Suprapubic skin (tissue), 4 donors: ENCODE results near the gene SRGAP1. TPM values are rescaled to one million over a fixed set of nuclear protein-coding genes. Genes with fewer than 3 reads are reported as not detected.

ENCODE experiments used
- DNase-seq, 2 donors: peaks; one replicate each; pipeline ENCODE4 v3.0.0-alpha.2; 2019; ENCODE audit warnings: low spot score in 2 of 2
- H3K27ac ChIP-seq: fragments of 200-600 bp; sonication (generic); one replicate; pipeline ENCODE4 v1.5.1; 2019
- H3K27me3 ChIP-seq: fragments of 200-600 bp; sonication (generic); one replicate; pipeline ENCODE4 v1.5.1; 2019
- H3K36me3 ChIP-seq: fragments of 200-600 bp; sonication (generic); one replicate; pipeline ENCODE4 v1.5.1; 2019
- H3K4me1 ChIP-seq: fragments of 200-600 bp; sonication (generic); one replicate; pipeline ENCODE4 v1.5.1; 2019
- H3K4me3 ChIP-seq: fragments of 200-600 bp; sonication (generic); one replicate; pipeline ENCODE4 v1.5.1; 2019; ENCODE audit warnings: mild to moderate bottlenecking
- H3K9me3 ChIP-seq: fragments of 200-600 bp; sonication (generic); one replicate; pipeline ENCODE4 v1.5.1; 2019
- EP300 ChIP-seq: sonication (generic); formaldehyde crosslinking; IDR thresholded peaks from one replicate; pipeline ENCODE4 v1.6.1; 2017; ENCODE audit warnings: antibody characterized with exemption
- POLR2A ChIP-seq, 2 donors: fragments of 450-650 bp; IDR thresholded peaks; one replicate each; pipeline ENCODE4 v1.6.1; 2017; ENCODE audit warnings: antibody characterized with exemption in 2 of 2, mild to moderate bottlenecking in 2 of 2, moderate library complexity in 2 of 2
- POLR2AphosphoS5 ChIP-seq, 3 donors: sonication (generic); formaldehyde crosslinking; IDR thresholded peaks; one replicate each; pipeline ENCODE4 v1.6.1; 2017; ENCODE audit warnings: antibody characterized with exemption in 3 of 3
- WGBS: methylation state at CpG from one replicate; pipeline ENCODE4 v1.1.5; 2018; 5-methylcytosine and 5-hydroxymethylcytosine counted together
- total RNA-seq, 4 donors: library from RNA; depleted of rRNA; stranded (reverse); fragments of >200 nt; gene quantifications; one replicate each; pipeline ENCODE4 v1.1.0, GENCODE V29; 2016
- TF ChIP-seq, protein P1 (sequence below), 2 donors: fragments of 200-600 bp in 1 of 2; fragments of 450-650 bp in 1 of 2; sonication (generic) in 1 of 2; IDR thresholded peaks; one replicate each; pipeline ENCODE4 v1.5.1; 2016 to 2019; ENCODE audit warnings: antibody characterized with exemption in 2 of 2, mild to moderate bottlenecking in 1 of 2, moderate library complexity in 1 of 2

Gene SRGAP1
- total RNA-seq, 4 donors from 2014 or later: 8.4 to 10.9 (median 9.8) TPM

- no peaks in the 10 kb centered on the region for H3K27me3 ChIP-seq
- DNase-seq: no peak
- TF ChIP-seq, protein P1, sequence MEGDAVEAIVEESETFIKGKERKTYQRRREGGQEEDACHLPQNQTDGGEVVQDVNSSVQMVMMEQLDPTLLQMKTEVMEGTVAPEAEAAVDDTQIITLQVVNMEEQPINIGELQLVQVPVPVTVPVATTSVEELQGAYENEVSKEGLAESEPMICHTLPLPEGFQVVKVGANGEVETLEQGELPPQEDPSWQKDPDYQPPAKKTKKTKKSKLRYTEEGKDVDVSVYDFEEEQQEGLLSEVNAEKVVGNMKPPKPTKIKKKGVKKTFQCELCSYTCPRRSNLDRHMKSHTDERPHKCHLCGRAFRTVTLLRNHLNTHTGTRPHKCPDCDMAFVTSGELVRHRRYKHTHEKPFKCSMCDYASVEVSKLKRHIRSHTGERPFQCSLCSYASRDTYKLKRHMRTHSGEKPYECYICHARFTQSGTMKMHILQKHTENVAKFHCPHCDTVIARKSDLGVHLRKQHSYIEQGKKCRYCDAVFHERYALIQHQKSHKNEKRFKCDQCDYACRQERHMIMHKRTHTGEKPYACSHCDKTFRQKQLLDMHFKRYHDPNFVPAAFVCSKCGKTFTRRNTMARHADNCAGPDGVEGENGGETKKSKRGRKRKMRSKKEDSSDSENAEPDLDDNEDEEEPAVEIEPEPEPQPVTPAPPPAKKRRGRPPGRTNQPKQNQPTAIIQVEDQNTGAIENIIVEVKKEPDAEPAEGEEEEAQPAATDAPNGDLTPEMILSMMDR (IDR thresholded peaks at IDR 0.05): no peak
- TF ChIP-seq EP300 (no peak), POLR2AphosphoS5 (IDR thresholded peaks at IDR 0.05) (no peak), POLR2A (IDR thresholded peaks at IDR 0.05) (no peak)
- H3K36me3 ChIP-seq: peaks cover 23% of the 10 kb centered on the region
- 85% methylated on average over 3 of the region's 3 CpGs for WGBS
- no peaks in the 10 kb centered on the region for H3K4me1 ChIP-seq
- H3K27ac ChIP-seq: no peak overlapping the region
- H3K4me3 ChIP-seq: no peak overlapping the region
- no peaks in the 10 kb centered on the region for H3K9me3 ChIP-seq
These were observed 38.5 kb upstream of the SRGAP1 start for GRCh38 chr12:63805704-63806672.

- H3K27me3 ChIP-seq: no peaks in the 10 kb centered on the region
- H3K36me3 ChIP-seq: peaks cover 23% of the 10 kb centered on the region
- TF ChIP-seq, protein P1 (IDR thresholded peaks at IDR 0.05): no peak
- TF ChIP-seq POLR2A (IDR thresholded peaks at IDR 0.05): no peak
- TF ChIP-seq EP300: no peak
- TF ChIP-seq POLR2AphosphoS5 (IDR thresholded peaks at IDR 0.05): no peak
- WGBS: 83% methylated on average over 5 of the region's 5 CpGs
- no peak overlapping the region for H3K27ac ChIP-seq
- H3K9me3 ChIP-seq: no peaks in the 10 kb centered on the region
- H3K4me3 ChIP-seq: no peak overlapping the region
- DNase-seq: no peak
- no peaks in the 10 kb centered on the region for H3K4me1 ChIP-seq
These were observed 35.9 kb upstream of the SRGAP1 start for GRCh38 chr12:63808631-63809030.

GRCh38 chr12:63809566-63809965 is 34.9 kb upstream of the SRGAP1 start:
- Histone ChIP-seq H3K36me3 (peaks cover 23% of the 10 kb centered on the region), H3K4me3 (no peak overlapping the region), H3K27me3 (no peaks in the 10 kb centered on the region), H3K27ac (no peak overlapping the region), H3K9me3 (no peaks in the 10 kb centered on the region), H3K4me1 (no peaks in the 10 kb centered on the region)
- DNase-seq: no peak
- 55% methylated on average over 4 of the region's 4 CpGs for WGBS
- TF ChIP-seq EP300 (no peak), POLR2AphosphoS5 (IDR thresholded peaks at IDR 0.05) (no peak), POLR2A (IDR thresholded peaks at IDR 0.05) (no peak)
- TF ChIP-seq, protein P1 (IDR thresholded peaks at IDR 0.05): no peak

GRCh38 chr12:63811334-63811733 is 33.2 kb upstream of the SRGAP1 start:
- Histone ChIP-seq H3K27me3 (no peaks in the 10 kb centered on the region), H3K27ac (no peak overlapping the region), H3K4me1 (no peaks in the 10 kb centered on the region), H3K4me3 (no peak overlapping the region), H3K9me3 (no peaks in the 10 kb centered on the region), H3K36me3 (peaks cover 15% of the 10 kb centered on the region)
- WGBS: 85% methylated on average over 2 of the region's 2 CpGs
- TF ChIP-seq, protein P1 (IDR thresholded peaks at IDR 0.05): no peak
- TF ChIP-seq EP300: no peak
- no peak for TF ChIP-seq POLR2AphosphoS5 (IDR thresholded peaks at IDR 0.05)
- no peak for TF ChIP-seq POLR2A (IDR thresholded peaks at IDR 0.05)
- no peak for DNase-seq

DNA sequence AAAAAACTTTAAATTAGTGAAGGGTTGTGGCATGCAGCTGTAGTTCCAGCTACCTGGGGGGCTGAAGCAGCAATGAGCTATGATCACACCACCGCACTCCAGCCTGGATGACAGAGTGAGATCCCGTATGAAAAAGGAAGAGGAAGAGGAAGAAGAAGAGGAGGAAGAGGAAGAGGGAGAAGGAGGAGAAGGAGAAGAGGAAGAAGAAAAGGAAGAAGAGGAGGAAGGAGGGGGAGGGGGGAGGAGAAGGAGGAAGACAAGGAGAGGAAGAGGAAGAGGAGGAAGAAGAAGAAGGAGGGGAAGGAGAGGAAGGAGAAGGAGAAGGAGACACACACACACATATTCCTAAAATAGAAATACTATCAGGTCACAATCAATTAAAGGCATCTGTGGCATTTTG is 32.7 kb upstream of the SRGAP1 start:
- H3K36me3 ChIP-seq: peaks cover 15% of the 10 kb centered on the region
- no peak for DNase-seq
- no peak overlapping the region for H3K4me3 ChIP-seq
- H3K27me3 ChIP-seq: no peaks in the 10 kb centered on the region
- no peaks in the 10 kb centered on the region for H3K4me1 ChIP-seq
- no peak overlapping the region for H3K27ac ChIP-seq
- no peaks in the 10 kb centered on the region for H3K9me3 ChIP-seq
- TF ChIP-seq POLR2AphosphoS5 (IDR thresholded peaks at IDR 0.05) (no peak), EP300 (no peak), POLR2A (IDR thresholded peaks at IDR 0.05) (no peak)
- TF ChIP-seq, protein P1 (IDR thresholded peaks at IDR 0.05): no peak
- 83% methylated on average over 2 of the region's 2 CpGs for WGBS
